WTC11 (cell line): ENCODE measurements around the gene FZD2.

Experiments
- FOXJ3 ChIP-seq: sonication (generic); formaldehyde crosslinking; IDR thresholded peaks from 2 replicates; pipeline ENCODE4 v1.9.0; 2021; ENCODE audit warnings: missing genetic modification reagents, mild to moderate bottlenecking, borderline replicate concordance
- MXD4 ChIP-seq: fragments of 250-450 bp; sonication (Bioruptor Pico); IDR thresholded peaks from 2 replicates; pipeline ENCODE4 v1.8.0; 2021; ENCODE audit warnings: mild to moderate bottlenecking, moderate library complexity, borderline replicate concordance
- ZNF416 ChIP-seq: fragments of 250-450 bp; sonication (Bioruptor Pico); IDR thresholded peaks from 2 replicates; pipeline ENCODE4 v1.9.0; 2021; ENCODE audit warnings: mild to moderate bottlenecking, inconsistent platforms
- TF ChIP-seq, protein P1 (sequence below): sonication (generic); formaldehyde crosslinking; IDR thresholded peaks from 2 replicates; pipeline ENCODE4 v1.8.0; 2022; ENCODE audit warnings: mild to moderate bottlenecking, missing genetic modification reagents
- TF ChIP-seq, protein P2 (sequence below): fragments of 200-600 bp; IDR thresholded peaks from 2 replicates; pipeline ENCODE4 v1.8.0; 2022; ENCODE audit warnings: antibody characterized with exemption
- TF ChIP-seq, protein P3 (sequence below): sonication (generic); formaldehyde crosslinking; conservative IDR thresholded peaks from 2 replicates; pipeline ENCODE4 v1.8.1; 2022; ENCODE audit warnings: mild to moderate bottlenecking, missing genetic modification reagents
- TF ChIP-seq, protein P4 (sequence below): sonication (generic); formaldehyde crosslinking; IDR thresholded peaks from 2 replicates; pipeline ENCODE4 v1.8.0; 2022; ENCODE audit warnings: mild to moderate bottlenecking, missing genetic modification reagents
- TF ChIP-seq, protein P5 (sequence below): sonication (generic); formaldehyde crosslinking; IDR thresholded peaks from 2 replicates; pipeline ENCODE4 v1.8.1; 2023; ENCODE audit warnings: mild to moderate bottlenecking, moderate library complexity, missing genetic modification reagents
- TF ChIP-seq, protein P6 (sequence below): sonication (generic); formaldehyde crosslinking; IDR thresholded peaks from 2 replicates; pipeline ENCODE4 v1.8.0; 2022; ENCODE audit warnings: mild to moderate bottlenecking, missing genetic modification reagents
- TF ChIP-seq, protein P7 (sequence below): sonication (generic); formaldehyde crosslinking; IDR thresholded peaks from 2 replicates; pipeline ENCODE4 v1.8.0; 2022; ENCODE audit warnings: mild to moderate bottlenecking, missing genetic modification reagents

DNA sequence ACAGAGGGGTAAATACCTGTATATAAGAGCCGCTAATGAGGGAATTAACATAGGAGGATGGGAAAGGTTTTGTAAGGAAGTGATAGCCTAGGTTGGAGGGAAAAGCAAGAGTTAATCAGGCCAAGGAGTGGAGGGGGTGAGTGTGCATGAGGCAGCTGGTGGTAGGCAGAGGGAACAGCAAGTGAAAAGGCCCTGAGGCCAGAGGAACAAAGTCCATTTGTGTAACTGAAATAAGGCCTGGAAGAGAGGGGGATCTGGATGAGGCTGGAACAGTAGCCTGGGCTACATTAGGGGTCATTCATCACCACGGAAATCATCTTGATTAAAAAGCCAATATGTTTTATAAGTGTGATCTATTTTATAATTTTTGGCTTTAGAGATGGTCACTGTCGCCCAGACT is 45.7 kb downstream of the FZD2 start:
- TF ChIP-seq, protein P1, sequence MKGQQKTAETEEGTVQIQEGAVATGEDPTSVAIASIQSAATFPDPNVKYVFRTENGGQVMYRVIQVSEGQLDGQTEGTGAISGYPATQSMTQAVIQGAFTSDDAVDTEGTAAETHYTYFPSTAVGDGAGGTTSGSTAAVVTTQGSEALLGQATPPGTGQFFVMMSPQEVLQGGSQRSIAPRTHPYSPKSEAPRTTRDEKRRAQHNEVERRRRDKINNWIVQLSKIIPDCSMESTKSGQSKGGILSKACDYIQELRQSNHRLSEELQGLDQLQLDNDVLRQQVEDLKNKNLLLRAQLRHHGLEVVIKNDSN (CRISPR knock-in tag): no peak
- TF ChIP-seq, protein P2, sequence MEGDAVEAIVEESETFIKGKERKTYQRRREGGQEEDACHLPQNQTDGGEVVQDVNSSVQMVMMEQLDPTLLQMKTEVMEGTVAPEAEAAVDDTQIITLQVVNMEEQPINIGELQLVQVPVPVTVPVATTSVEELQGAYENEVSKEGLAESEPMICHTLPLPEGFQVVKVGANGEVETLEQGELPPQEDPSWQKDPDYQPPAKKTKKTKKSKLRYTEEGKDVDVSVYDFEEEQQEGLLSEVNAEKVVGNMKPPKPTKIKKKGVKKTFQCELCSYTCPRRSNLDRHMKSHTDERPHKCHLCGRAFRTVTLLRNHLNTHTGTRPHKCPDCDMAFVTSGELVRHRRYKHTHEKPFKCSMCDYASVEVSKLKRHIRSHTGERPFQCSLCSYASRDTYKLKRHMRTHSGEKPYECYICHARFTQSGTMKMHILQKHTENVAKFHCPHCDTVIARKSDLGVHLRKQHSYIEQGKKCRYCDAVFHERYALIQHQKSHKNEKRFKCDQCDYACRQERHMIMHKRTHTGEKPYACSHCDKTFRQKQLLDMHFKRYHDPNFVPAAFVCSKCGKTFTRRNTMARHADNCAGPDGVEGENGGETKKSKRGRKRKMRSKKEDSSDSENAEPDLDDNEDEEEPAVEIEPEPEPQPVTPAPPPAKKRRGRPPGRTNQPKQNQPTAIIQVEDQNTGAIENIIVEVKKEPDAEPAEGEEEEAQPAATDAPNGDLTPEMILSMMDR: no peak
- TF ChIP-seq, protein P3, sequence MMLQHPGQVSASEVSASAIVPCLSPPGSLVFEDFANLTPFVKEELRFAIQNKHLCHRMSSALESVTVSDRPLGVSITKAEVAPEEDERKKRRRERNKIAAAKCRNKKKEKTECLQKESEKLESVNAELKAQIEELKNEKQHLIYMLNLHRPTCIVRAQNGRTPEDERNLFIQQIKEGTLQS (CRISPR knock-in tag): no peak
- TF ChIP-seq, protein P4, sequence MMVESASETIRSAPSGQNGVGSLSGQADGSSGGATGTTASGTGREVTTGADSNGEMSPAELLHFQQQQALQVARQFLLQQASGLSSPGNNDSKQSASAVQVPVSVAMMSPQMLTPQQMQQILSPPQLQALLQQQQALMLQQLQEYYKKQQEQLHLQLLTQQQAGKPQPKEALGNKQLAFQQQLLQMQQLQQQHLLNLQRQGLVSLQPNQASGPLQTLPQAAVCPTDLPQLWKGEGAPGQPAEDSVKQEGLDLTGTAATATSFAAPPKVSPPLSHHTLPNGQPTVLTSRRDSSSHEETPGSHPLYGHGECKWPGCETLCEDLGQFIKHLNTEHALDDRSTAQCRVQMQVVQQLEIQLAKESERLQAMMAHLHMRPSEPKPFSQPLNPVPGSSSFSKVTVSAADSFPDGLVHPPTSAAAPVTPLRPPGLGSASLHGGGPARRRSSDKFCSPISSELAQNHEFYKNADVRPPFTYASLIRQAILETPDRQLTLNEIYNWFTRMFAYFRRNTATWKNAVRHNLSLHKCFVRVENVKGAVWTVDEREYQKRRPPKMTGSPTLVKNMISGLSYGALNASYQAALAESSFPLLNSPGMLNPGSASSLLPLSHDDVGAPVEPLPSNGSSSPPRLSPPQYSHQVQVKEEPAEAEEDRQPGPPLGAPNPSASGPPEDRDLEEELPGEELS: no peak
- TF ChIP-seq, protein P5, sequence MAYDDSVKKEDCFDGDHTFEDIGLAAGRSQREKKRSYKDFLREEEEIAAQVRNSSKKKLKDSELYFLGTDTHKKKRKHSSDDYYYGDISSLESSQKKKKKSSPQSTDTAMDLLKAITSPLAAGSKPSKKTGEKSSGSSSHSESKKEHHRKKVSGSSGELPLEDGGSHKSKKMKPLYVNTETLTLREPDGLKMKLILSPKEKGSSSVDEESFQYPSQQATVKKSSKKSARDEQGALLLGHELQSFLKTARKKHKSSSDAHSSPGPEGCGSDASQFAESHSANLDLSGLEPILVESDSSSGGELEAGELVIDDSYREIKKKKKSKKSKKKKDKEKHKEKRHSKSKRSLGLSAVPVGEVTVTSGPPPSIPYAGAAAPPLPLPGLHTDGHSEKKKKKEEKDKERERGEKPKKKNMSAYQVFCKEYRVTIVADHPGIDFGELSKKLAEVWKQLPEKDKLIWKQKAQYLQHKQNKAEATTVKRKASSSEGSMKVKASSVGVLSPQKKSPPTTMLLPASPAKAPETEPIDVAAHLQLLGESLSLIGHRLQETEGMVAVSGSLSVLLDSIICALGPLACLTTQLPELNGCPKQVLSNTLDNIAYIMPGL (CRISPR knock-in tag): no peak
- TF ChIP-seq FOXJ3 (CRISPR knock-in tag) (no peak), MXD4 (CRISPR knock-in tag) (no peak), ZNF416 (CRISPR knock-in tag) (no peak)
- TF ChIP-seq, protein P6, sequence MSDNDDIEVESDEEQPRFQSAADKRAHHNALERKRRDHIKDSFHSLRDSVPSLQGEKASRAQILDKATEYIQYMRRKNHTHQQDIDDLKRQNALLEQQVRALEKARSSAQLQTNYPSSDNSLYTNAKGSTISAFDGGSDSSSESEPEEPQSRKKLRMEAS: no peak
- TF ChIP-seq, protein P7, sequence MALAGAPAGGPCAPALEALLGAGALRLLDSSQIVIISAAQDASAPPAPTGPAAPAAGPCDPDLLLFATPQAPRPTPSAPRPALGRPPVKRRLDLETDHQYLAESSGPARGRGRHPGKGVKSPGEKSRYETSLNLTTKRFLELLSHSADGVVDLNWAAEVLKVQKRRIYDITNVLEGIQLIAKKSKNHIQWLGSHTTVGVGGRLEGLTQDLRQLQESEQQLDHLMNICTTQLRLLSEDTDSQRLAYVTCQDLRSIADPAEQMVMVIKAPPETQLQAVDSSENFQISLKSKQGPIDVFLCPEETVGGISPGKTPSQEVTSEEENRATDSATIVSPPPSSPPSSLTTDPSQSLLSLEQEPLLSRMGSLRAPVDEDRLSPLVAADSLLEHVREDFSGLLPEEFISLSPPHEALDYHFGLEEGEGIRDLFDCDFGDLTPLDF (CRISPR knock-in tag): no peak
